GM20431 (cell line): Measurements from ENCODE around the gene CAPN8.
"Not testable (repeated sequence)": the region's sequence is repeated elsewhere in the genome, so short reads cannot be mapped to it uniquely, and the experiment has no call there.

ENCODE experiments used
- in situ Hi-C: fragments of 300-500 bp; cut with MseI, MboI; formaldehyde crosslinking; loops from one replicate; pipeline ENCODE4 v1.15.0; 2020; ENCODE audit warnings: low sequenced_read_pairs; ENCODE audit not compliant: unreplicated experiment

The CAPN8 gene

DNA sequence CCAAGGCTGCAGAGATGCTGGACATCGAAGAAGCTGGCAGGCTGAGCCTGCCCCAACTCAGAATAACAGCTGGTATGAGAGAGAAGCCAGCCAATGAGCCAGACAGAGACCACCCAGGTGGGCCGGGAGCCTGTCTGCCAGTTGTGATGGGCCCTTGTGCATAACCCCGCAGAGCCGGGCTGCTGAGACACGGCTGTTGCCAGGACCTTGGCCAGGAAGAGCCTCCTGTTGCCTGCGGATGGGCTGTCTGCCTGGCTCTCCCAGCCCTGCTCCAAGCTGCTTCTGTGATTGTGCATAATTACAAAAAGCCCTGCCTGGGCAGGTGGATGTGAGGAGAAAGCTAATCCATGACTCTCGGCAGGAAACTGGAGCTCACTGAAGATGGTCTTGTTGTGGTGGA lies 126.5 kb downstream of the CAPN8 start:
- in situ Hi-C loops, result no loop called here

DNA sequence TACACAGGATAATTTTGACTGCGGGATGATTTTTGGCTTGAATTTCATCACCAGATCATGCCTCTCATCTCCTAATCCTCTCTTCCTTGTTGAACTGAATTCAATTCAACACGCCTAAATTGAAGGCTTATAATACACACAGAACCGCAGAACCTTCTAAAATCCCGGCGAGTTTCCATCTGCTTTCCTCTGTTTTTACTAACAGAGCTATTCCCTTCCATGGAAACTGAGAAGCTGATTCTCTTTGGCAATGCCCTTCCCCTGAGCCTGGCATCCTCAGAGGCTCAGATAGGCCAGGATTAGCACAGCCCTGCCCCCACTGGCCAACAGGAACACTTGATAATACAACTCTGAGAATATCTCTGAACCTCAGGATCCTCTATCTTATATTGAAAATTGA lies 130.2 kb downstream of the CAPN8 start:
- in situ Hi-C loops, result no loop called here

DNA sequence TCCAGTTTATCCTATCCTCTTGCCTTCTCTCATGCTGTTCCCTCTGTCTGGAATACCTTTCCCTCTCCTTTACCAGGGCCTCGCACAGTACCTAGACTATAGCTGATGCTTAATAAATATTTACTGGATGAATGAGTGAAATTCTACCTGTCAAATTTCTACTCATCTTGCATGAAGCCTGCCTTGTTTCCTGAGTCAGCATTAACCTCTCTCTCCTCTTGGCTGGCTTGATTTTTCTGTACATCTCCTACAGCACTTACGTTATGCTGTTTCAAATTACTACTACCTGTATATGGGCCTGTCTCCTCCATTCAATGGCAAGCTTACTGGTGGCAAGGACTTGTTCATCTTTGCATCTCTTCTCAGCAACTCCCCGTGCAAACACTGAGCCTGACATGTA lies 130.8 kb downstream of the CAPN8 start:
- in situ Hi-C loops, result no loop called here

GRCh38 chr1:223533708-223534107 lies 131.8 kb downstream of the CAPN8 start:
- in situ Hi-C loops, result no loop called here

- in situ Hi-C loops, result no loop called here
Measured at GRCh38 chr1:223531742-223532341, 133.7 kb downstream of the CAPN8 start.

DNA sequence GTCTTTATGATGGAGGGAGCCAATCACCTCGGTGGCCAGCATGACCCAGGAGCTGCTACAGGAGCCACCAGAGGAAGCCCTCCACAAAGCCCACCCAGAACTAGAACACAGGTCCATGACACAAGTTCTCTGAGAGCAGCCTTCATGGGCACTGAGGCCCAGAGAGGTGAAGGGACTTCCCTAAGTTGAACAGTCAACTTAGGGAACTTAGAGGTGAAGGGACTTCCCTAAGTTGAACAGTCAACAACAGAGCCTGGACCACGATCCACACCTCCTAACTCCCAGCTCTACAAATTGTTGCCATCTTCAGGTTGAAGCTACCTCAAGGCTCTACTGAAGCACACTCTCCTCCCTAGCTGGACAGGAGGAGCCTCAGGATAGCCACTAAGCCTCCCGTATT lies 139.5 kb downstream of the CAPN8 start:
- in situ Hi-C loops, result no loop called here

DNA sequence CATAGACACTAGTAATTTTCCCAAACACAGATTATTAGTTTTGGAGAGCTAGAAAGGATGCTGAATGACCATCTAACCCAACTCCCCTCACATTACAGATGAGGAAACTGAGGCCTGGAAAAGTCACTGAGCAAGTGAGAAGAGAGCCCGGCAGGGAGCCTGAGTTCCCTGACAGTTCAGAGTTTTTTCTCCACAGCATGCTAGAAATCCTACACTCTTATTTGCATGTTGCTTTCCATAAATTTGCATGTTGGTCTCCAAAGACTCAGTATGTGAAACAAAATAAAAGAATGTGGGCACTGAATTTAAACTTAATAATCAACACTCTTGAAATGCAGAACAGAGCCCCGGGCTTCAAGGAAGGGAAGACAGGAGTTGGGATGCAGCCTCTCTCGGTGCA lies 140.0 kb downstream of the CAPN8 start:
- in situ Hi-C loops, result no loop called here

DNA sequence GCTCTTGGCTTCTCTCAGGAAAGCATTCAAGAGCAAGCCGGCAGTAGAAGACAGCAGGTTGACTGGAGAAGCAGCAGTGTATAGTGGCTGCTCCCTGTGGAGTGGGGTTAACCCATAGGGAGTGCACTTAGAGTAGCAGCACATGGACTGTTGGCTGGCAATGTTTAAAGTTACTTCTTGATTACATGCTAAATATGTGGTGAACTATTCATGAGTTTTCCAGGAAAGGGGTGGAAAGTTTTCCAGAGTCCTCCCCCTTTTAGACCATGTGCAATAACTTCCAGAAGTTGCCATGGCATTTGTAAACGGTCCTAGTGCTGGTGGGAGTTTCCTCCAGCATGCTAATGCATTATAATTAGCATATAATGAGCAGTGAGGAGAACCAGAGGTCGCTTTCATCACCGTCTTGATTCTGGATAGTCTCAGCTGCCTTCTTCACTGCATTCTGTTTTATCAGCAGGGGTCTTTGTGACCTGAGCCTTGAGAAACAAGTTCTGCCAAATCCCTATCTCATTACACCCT lies 140.5 kb downstream of the CAPN8 start:
- in situ Hi-C loops, result no loop called here

DNA sequence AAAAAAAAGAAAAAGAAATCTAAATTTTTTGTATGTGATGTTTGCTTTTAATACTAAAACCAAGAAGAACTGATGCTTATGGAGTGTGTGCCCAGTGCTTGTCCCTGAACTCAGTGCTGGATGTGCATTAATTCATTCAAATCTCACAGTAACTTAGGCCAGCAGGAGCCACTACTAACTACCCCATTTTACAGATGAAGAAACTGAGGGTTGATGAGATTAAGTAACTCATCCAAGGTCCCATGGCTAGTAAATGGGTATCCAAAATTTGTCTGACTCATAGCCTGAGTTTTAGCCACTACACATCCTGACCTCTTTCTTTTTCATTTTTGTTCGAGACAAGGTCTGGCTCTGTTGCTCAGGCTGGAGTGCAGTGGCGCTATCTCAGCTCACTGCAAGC lies 144.4 kb downstream of the CAPN8 start:
- in situ Hi-C loops, result no loop called here

- in situ Hi-C loops, result no loop called here
Measured at GRCh38 chr1:223520200-223520599, 145.3 kb downstream of the CAPN8 start.

DNA sequence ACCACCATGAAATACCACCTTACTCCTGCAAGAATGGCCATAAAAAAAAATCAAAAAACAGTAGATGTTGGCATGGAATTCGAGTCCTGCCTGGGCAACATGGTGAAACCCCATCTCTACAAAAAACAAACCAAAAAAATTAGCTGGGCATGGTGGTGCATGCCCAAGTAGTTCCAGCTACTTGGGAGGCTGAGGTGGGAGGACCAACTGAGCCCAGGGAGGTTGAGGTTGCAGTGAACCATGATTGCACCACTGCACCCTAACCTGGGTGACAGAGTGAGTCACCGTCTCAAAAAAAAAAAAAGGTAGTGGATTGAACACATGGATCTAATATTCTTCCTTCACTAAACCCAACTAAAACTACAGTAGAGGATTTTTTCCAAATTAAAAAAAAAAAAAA lies 146.4 kb downstream of the CAPN8 start:
- in situ Hi-C loops, result no loop called here

GRCh38 chr1:223518553-223518952 lies 146.9 kb downstream of the CAPN8 start:
- in situ Hi-C loops, result not testable (repeated sequence)

DNA sequence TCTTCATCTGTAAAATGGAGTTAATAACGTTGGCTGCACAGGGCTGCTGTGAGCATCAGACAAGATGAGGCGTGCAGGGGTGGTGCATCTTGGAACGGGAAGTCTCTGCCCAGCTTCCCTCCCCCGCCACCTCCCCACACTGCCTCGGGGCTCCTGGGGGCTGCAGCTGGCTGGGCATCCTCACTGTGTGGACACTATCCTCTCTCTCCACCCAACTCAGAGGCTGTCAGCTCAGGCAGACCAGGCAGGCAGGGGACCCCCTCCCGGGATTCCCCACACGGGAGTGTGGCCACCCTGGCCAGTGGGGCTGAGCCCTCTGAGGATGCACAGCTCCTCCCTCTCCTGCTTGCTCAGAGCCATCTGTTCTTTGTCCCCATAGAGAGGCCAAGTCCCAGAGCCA lies 149.6 kb downstream of the CAPN8 start:
- in situ Hi-C loops, result no loop called here

DNA sequence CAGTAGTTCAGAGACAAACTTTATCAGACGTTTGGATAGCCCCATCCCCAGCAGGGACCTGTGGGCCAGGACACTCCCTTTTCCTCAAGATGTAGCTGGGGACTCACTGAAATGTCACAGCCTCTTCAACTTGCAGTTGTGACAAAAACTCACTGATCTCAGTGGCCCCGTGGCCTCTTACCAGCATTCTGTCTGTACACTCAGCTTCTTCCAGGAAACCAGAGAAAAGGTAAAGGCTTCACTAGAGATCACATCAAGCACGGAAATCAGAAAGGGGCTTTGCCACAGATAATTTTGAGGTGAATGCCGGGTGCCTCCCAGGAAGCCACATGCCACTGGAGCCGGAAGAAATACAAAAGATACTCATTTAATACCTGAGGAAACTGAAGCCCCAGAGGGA lies 150.1 kb downstream of the CAPN8 start:
- in situ Hi-C loops, result no loop called here

GRCh38 chr1:223514644-223515043 lies 150.9 kb downstream of the CAPN8 start:
- in situ Hi-C loops, result no loop called here

GRCh38 chr1:223513309-223513708 lies 152.2 kb downstream of the CAPN8 start:
- in situ Hi-C loops, result no loop called here

- in situ Hi-C loops, result no loop called here
Measured at GRCh38 chr1:223512057-223512456, 153.4 kb downstream of the CAPN8 start.

DNA sequence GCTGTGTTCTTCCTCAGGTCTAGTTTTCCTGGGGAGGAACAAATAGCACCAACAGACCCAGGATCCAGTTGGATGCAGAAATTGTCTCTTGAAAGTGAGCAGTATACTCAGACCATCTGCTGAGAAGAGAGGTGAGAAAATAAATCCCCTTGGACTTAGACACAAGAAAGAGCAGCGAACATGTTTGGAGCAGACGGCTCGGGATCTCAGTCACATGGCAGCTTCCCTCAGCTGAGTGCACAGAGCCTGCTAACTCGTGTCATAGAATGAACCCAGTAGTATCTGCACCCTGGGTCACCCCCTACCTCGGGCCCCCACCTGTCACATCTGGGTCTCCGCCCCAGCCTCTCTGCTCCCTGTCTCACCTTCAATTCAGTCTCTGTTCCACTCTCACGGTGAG lies 156.7 kb downstream of the CAPN8 start:
- in situ Hi-C loops, result no loop called here

- in situ Hi-C loops, result no loop called here
Measured at GRCh38 chr1:223504741-223505140, 160.8 kb downstream of the CAPN8 start.

GRCh38 chr1:223503348-223503747 lies 162.2 kb downstream of the CAPN8 start:
- in situ Hi-C loops, result no loop called here

GRCh38 chr1:223500560-223501425 lies 164.7 kb downstream of the CAPN8 start:
- in situ Hi-C loops, result no loop called here

DNA sequence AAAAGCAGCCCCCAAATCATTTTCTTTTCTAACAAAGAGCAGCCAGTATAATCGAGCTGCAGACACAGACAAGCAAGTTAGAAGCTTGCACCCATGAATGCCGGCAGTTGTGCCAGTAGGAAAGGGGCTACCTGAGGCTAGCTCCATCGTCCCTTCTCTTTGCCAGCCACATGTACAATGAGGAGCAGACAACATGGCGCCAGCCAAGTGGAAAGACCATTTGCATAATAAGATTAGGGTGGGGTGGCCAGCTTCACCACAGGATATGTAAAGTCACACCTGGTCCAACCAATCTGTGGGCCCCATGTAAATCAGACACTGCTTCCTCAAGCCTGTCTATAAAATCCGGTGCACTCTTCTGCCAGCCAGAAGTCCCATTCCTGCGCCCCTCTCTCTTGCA lies 168.6 kb downstream of the CAPN8 start:
- in situ Hi-C loops, result no loop called here
